Epithelial cell of proximal tubule (primary cell): ENCODE results near the gene MRPS11. TPM values are rescaled to one million over a fixed set of nuclear protein-coding genes. Genes with fewer than 3 reads are reported as not detected.
"Not testable (repeated sequence)": the region's sequence is repeated elsewhere in the genome, so short reads cannot be mapped to it uniquely, and the experiment has no call there.

Source experiments
- DNase-seq: peaks from one replicate; pipeline ENCODE4 v3.0.0-alpha.2; 2011; ENCODE audit warnings: low read depth
- H3K4me3 ChIP-seq: 2 replicates; pipeline ENCODE4 v1.5.1; 2011; ENCODE audit warnings: low read depth, mild to moderate bottlenecking, low read length
- CTCF ChIP-seq: conservative IDR thresholded peaks from 2 replicates; pipeline ENCODE4 v1.5.1; 2012; ENCODE audit warnings: low read depth, mild to moderate bottlenecking, low read length
- total RNA-seq: library from RNA; depleted of rRNA; stranded (reverse); fragments of >200 nt; gene quantifications from 2 replicates; pipeline ENCODE4 v1.2.3, GENCODE V29; 2015

The MRPS11 gene
- total RNA-seq, 1 donor from 2014 or later = 32.3 TPM

DNA sequence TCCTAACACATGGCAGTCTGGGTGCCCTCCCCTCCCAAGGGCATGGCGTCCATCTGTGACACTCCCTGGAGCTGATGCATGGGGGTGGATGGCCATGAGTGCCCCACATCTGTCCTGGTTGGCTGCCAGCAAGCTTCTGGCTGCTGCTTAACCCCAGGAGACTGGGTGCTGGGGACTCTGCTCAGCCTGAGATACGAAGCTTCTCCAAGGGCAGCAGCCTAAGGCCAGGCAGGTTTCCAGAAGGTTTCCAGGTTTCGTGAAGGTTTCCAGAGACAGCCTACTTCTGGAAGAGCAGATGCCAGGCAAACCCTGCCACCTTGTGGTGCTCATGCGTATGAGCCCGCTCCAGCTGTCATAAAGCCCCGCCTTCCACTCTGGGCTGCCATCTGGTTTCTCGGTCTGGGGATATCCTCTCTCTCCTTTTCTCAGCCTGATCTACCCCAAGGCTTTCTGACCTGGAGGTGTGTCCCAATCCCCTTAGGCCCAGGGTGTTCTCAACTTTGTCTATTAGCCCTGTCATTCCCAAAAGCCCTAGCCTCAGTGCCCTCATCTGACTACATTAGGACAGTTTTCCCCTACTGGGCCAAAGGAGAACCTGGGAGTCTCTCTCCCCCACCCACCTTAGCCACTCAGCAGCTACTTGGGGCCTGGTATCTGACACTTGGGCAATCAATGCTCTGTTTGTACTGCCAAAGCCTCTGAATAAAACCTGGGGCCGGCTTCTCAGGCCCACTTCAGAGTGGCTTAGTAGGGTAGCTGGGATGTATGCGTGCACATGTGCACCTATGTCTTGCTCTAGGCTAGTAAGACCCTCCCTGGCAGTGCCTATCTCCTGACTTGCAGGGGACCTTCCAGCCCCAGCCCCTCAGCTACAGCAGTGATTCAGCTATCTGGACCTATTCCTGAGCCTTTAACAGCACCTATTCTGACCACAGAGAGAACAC lies 12.4 kb upstream of the MRPS11 start:
- TF ChIP-seq CTCF = peak; percentile 83
- no peak overlapping the region for H3K4me3 ChIP-seq
- no peak for DNase-seq

GRCh38 chr15:88456733-88457132 lies 10.8 kb upstream of the MRPS11 start:
- no peak overlapping the region for H3K4me3 ChIP-seq
- DNase-seq = no peak
- no peak for TF ChIP-seq CTCF

- TF ChIP-seq CTCF = no peak
- no peak for DNase-seq
- H3K4me3 ChIP-seq = no peak overlapping the region
Measured at GRCh38 chr15:88463870-88464532, 3.5 kb upstream of the MRPS11 start.

DNA sequence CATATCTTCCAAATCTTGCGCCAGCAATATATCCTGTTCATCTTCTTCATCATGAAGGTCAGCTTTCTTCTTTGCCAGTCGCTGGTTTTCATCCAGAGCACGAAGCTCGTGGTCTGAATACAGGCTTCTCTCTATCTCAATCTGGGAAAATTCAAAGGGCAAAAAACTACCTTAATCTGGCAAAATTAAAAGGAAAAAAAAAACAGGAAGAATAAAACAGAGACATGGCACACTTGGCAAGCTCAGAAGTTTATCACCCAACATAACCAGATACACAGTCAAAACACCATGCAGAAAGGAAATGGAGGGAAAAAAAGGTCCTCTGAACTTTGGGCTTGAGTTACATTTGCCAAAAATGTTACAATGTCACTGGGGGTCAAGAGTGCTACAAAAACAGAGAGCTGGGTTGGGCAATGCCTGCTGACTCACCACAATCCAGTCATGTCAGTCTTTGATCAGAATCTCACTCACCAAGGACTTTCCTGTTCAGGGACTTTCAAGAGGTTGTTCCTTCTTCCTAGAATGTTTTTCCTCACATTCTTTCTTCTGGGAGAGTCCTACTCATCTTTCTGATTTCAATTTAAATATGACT lies 1.8 kb upstream of the MRPS11 start:
- peak; percentile 83 for DNase-seq
- peak overlapping the region; percentile 90 for H3K4me3 ChIP-seq
- TF ChIP-seq CTCF = no peak

DNA sequence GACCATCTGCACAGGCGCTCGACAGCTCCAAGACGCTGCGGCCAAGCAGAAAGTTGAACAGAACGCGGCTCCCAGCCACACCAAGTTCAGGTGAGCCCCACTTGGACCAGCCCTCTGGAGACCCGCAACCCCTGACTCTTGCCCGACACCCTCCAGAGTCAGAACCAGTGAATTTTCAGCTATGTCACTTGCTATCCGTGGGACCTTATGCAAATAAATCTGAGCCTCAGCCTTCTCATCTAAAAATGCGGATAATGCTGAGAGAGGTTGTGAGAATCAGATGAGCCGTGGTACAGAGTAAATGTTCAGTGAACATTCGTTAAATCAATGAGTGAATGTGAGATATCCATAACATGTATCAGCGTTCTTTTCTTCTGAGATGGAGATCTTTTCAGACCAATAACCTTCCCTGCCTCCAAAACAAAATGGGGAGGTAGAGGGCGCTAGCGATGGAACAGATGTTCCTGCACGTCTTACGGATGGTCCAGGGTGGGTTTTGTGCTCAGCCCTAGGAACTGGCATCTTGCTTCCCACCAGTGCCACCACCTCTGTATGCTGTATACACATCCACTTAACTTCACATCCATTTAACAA lies 524 bp downstream of the MRPS11 start:
- DNase-seq = no peak
- peak overlapping the region; percentile 90 for H3K4me3 ChIP-seq
- TF ChIP-seq CTCF = no peak

- not testable (repeated sequence) for DNase-seq
- peak overlapping the region; percentile 90 for H3K4me3 ChIP-seq
Measured at GRCh38 chr15:88468721-88469120, 1.2 kb downstream of the MRPS11 start.

DNA sequence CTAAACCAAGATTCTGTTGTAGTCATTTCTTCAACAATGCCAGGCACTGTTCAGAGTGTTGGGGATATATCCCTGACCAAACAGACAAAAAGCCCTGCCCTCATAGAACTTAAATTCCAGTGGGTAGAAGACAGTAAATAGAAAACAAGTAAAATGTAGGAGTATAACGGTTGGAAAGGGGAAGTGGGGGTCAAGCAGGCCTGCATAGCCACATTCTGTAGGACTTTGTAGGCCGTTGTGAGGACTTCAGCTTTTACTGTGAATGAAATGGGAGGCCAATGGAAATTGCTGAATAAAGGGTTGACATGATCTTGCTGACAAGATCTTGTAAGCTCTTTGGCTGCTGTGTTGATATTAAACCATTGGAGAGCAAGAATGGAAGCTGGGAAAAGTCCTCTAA lies 1.8 kb downstream of the MRPS11 start:
- no peak for DNase-seq

More for the DNA sequence above, 1.8 kb downstream of the MRPS11 start:
- H3K4me3 ChIP-seq = no peak overlapping the region
- TF ChIP-seq CTCF = no peak
